Germinal center (tissue), 1 donor: Measurements from ENCODE around the gene FOXO3.

ENCODE experiments used
- DNase-seq: peaks from one replicate; pipeline ENCODE4 v3.0.0; 2012; ENCODE audit warnings: mixed read lengths, low spot score

Gene FOXO3

GRCh38 chr6:108597572-108598304, 37.0 kb downstream of the FOXO3 start:
- DNase-seq: no peak

GRCh38 chr6:108598305-108598863, 37.7 kb downstream of the FOXO3 start:
- DNase-seq: no peak

- no peak for DNase-seq
Measured at GRCh38 chr6:108604156-108604555, 43.4 kb downstream of the FOXO3 start.

- DNase-seq: no peak
Measured at GRCh38 chr6:108606250-108606690, 45.6 kb downstream of the FOXO3 start.

- no peak for DNase-seq
Measured at GRCh38 chr6:108608453-108609275, 47.9 kb downstream of the FOXO3 start.

- no peak for DNase-seq
Measured at GRCh38 chr6:108609276-108609769, 48.6 kb downstream of the FOXO3 start.

GRCh38 chr6:108610270-108610839, 49.6 kb downstream of the FOXO3 start:
- no peak for DNase-seq

GRCh38 chr6:108610957-108611586, 50.4 kb downstream of the FOXO3 start:
- no peak for DNase-seq

GRCh38 chr6:108612852-108613251, 52.1 kb downstream of the FOXO3 start:
- DNase-seq: no peak

GRCh38 chr6:108616544-108616943, 55.8 kb downstream of the FOXO3 start:
- no peak for DNase-seq

- no peak for DNase-seq
Measured at GRCh38 chr6:108616973-108617372, 56.3 kb downstream of the FOXO3 start.

- DNase-seq: no peak
Measured at GRCh38 chr6:108618623-108619152, 58.0 kb downstream of the FOXO3 start.

GRCh38 chr6:108619431-108620197, 58.9 kb downstream of the FOXO3 start:
- DNase-seq: no peak

GRCh38 chr6:108621117-108621516, 60.4 kb downstream of the FOXO3 start:
- DNase-seq: no peak

- no peak for DNase-seq
Measured at GRCh38 chr6:108622641-108623298, 62.1 kb downstream of the FOXO3 start.

GRCh38 chr6:108623995-108624394, 63.3 kb downstream of the FOXO3 start:
- DNase-seq: no peak

- DNase-seq: no peak
Measured at GRCh38 chr6:108625581-108625980, 64.9 kb downstream of the FOXO3 start.

- no peak for DNase-seq
Measured at GRCh38 chr6:108626777-108627176, 66.1 kb downstream of the FOXO3 start.

GRCh38 chr6:108627692-108628550, 67.2 kb downstream of the FOXO3 start:
- no peak for DNase-seq
